Parathyroid adenoma (tissue), 2 donors: Measurements from ENCODE around the gene DCDC2C.
A peak's percentile ranks its signal among the peaks of the same experiment; 100 is the strongest.
"Not testable (repeated sequence)": the region's sequence is repeated elsewhere in the genome, so short reads cannot be mapped to it uniquely, and the experiment has no call there.

Source experiments
- H2AFZ ChIP-seq: fragments of 300-600 bp; sonication (generic); one replicate; pipeline ENCODE4 v1.7.0; 2017; ENCODE audit warnings: antibody characterized with exemption, mild to moderate bottlenecking
- H3K27ac ChIP-seq: fragments of 300-600 bp; sonication (generic); one replicate; pipeline ENCODE4 v1.7.0; 2017
- H3K27me3 ChIP-seq: fragments of 300-600 bp; sonication (generic); one replicate; pipeline ENCODE4 v1.7.0; 2017; ENCODE audit warnings: low read length; ENCODE audit not compliant: control insufficient read depth, insufficient read depth
- H3K36me3 ChIP-seq: fragments of 300-600 bp; sonication (generic); one replicate; pipeline ENCODE4 v1.7.0; 2017; ENCODE audit warnings: low read length; ENCODE audit not compliant: control insufficient read depth, insufficient read depth
- H3K4me1 ChIP-seq: fragments of 300-600 bp; sonication (generic); one replicate; pipeline ENCODE4 v1.7.0; 2017; ENCODE audit warnings: control low read depth
- H3K4me2 ChIP-seq: fragments of 300-600 bp; sonication (generic); one replicate; pipeline ENCODE4 v1.7.0; 2017; ENCODE audit warnings: low read length
- H3K4me3 ChIP-seq: fragments of 300-600 bp; sonication (generic); one replicate; pipeline ENCODE4 v1.7.0; 2017; ENCODE audit warnings: low read depth, low read length
- H3K79me2 ChIP-seq: fragments of 300-600 bp; sonication (generic); one replicate; pipeline ENCODE4 v1.7.0; 2017; ENCODE audit warnings: control low read depth
- H3K9ac ChIP-seq: fragments of 300-600 bp; sonication (generic); one replicate; pipeline ENCODE4 v1.7.0; 2017; ENCODE audit warnings: mild to moderate bottlenecking
- H3K9me3 ChIP-seq: fragments of 300-600 bp; sonication (generic); one replicate; pipeline ENCODE4 v1.7.0; 2017; ENCODE audit warnings: low read length; ENCODE audit not compliant: control insufficient read depth
- TF ChIP-seq, protein P1 (sequence below): fragments of 300-600 bp; sonication (generic); IDR thresholded peaks from one replicate; pipeline ENCODE4 v1.7.0; 2017; ENCODE audit warnings: antibody characterized with exemption, mild to moderate bottlenecking
- donor health status: primary hyperparathyroidism.

Gene DCDC2C

GRCh38 chr2:3814706-3815245 lies 111.4 kb downstream of the DCDC2C start:
- H3K27me3 ChIP-seq: no peaks in the 10 kb centered on the region
- H3K4me3 ChIP-seq: no peak overlapping the region
- no peaks in the 10 kb centered on the region for H3K4me1 ChIP-seq
- no peak overlapping the region for H3K9ac ChIP-seq
- no peaks in the 10 kb centered on the region for H3K36me3 ChIP-seq
- no peak overlapping the region for H2AFZ ChIP-seq
- no peak overlapping the region for H3K27ac ChIP-seq
- no peaks in the 10 kb centered on the region for H3K9me3 ChIP-seq
- H3K4me2 ChIP-seq: no peak overlapping the region
- H3K79me2 ChIP-seq: no peaks in the 10 kb centered on the region
- TF ChIP-seq, protein P1, sequence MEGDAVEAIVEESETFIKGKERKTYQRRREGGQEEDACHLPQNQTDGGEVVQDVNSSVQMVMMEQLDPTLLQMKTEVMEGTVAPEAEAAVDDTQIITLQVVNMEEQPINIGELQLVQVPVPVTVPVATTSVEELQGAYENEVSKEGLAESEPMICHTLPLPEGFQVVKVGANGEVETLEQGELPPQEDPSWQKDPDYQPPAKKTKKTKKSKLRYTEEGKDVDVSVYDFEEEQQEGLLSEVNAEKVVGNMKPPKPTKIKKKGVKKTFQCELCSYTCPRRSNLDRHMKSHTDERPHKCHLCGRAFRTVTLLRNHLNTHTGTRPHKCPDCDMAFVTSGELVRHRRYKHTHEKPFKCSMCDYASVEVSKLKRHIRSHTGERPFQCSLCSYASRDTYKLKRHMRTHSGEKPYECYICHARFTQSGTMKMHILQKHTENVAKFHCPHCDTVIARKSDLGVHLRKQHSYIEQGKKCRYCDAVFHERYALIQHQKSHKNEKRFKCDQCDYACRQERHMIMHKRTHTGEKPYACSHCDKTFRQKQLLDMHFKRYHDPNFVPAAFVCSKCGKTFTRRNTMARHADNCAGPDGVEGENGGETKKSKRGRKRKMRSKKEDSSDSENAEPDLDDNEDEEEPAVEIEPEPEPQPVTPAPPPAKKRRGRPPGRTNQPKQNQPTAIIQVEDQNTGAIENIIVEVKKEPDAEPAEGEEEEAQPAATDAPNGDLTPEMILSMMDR: no peak

DNA sequence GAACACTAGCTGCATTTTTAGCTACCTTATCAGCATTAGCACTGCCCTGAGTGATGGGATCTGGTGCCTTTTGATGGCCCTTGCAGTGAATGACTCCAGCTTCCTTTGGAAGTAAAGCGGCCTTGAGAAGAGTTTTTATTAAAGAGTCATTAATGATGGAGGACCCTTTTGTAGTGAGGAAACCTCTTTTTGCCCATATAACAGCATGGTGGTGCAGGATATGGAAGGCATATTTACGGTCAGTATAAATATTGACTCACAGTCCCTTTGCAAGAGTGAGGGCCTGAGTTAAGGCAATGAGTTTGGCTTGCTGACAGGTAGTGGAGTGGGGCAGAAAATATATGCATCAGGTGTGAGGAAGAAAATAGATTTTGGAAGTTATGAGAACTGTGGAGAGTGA lies 113.8 kb downstream of the DCDC2C start:
- H3K4me3 ChIP-seq: not testable (repeated sequence)

GRCh38 chr2:3823748-3824147 lies 120.4 kb downstream of the DCDC2C start:
- Histone ChIP-seq H3K4me3 (no peak overlapping the region), H3K36me3 (no peaks in the 10 kb centered on the region), H3K79me2 (no peaks in the 10 kb centered on the region), H3K9ac (no peak overlapping the region), H3K4me1 (no peaks in the 10 kb centered on the region), H2AFZ (no peak overlapping the region), H3K27me3 (no peaks in the 10 kb centered on the region), H3K4me2 (no peak overlapping the region), H3K27ac (no peak overlapping the region), H3K9me3 (no peaks in the 10 kb centered on the region)
- TF ChIP-seq, protein P1: no peak

More for the DNA sequence above, 113.8 kb downstream of the DCDC2C start:
- not testable (repeated sequence) for H3K4me1 ChIP-seq, H3K9ac ChIP-seq, H3K79me2 ChIP-seq, H3K4me2 ChIP-seq, H3K27ac ChIP-seq, H2AFZ ChIP-seq, H3K27me3 ChIP-seq, H3K36me3 ChIP-seq, H3K9me3 ChIP-seq

DNA sequence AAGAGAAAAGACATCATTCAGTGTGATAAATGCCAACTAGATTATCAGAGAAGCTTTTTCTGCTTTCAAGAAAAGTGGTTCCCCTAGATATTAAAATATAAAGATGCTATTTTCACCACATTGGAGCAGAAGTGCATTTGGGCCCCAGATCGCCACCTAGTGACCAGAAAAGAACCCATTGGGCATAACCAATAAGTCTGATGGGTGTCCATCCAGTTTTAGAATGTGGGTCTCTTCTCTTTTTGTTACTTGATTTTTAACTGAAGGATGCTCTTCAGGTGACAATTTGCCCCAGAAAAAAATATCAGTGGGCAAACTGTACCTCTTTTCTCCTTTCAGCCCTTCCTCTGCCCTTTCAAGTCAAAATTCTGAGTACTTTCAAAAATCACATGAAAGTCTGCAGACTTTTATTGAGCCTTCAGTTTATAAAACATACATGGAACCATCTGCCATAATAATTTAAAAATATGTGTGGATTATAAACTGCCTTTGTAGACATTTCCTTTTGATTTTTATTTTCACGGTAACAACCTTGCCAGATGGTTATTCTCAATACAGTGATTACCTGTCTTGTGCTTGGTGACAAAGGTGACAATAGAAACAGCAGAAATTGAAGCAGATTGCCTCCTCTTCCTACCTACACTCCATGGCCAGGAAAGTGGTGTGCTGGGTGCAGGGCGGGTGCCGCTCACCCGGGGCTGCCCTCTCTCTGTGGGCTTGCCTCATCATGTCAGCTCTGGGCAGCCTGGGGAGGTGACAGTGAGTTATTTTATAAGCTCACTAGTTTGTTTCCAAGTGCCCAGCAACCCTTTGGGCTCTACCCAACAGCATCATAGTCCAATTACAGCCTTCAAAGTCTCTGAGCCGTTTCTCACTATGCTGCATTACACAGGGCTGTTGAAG lies 124.5 kb downstream of the DCDC2C start:
- Histone ChIP-seq H3K27me3 (no peaks in the 10 kb centered on the region), H3K36me3 (no peaks in the 10 kb centered on the region), H3K9me3 (no peaks in the 10 kb centered on the region), H3K4me1 (no peaks in the 10 kb centered on the region), H3K4me3 (no peak overlapping the region), H2AFZ (no peak overlapping the region), H3K4me2 (no peak overlapping the region), H3K79me2 (no peaks in the 10 kb centered on the region), H3K27ac (no peak overlapping the region), H3K9ac (no peak overlapping the region)
- TF ChIP-seq, protein P1: peak; percentile 14

- H3K36me3 ChIP-seq: no peaks in the 10 kb centered on the region
- H2AFZ ChIP-seq: no peak overlapping the region
- no peak overlapping the region for H3K4me3 ChIP-seq
- TF ChIP-seq, protein P1: no peak
- no peak overlapping the region for H3K4me2 ChIP-seq
- no peaks in the 10 kb centered on the region for H3K4me1 ChIP-seq
- H3K9ac ChIP-seq: no peak overlapping the region
- H3K27me3 ChIP-seq: no peaks in the 10 kb centered on the region
- no peaks in the 10 kb centered on the region for H3K9me3 ChIP-seq
- no peaks in the 10 kb centered on the region for H3K79me2 ChIP-seq
- H3K27ac ChIP-seq: no peak overlapping the region
These were observed 127.4 kb downstream of the DCDC2C start for GRCh38 chr2:3830796-3831195.
